ENCODE measurements around the gene RGL2. TPM values are rescaled to one million over a fixed set of nuclear protein-coding genes. Genes with fewer than 3 reads are reported as not detected.
A peak's percentile ranks its signal among the peaks of the same experiment; 100 is the strongest.

Gene RGL2
- total and polyA plus RNA-seq, 2 of the 13 experiments (the other 11 are each of a cell fraction or from before 2014, with no cell fraction given): 22.9 to 47.4 TPM

DNA sequence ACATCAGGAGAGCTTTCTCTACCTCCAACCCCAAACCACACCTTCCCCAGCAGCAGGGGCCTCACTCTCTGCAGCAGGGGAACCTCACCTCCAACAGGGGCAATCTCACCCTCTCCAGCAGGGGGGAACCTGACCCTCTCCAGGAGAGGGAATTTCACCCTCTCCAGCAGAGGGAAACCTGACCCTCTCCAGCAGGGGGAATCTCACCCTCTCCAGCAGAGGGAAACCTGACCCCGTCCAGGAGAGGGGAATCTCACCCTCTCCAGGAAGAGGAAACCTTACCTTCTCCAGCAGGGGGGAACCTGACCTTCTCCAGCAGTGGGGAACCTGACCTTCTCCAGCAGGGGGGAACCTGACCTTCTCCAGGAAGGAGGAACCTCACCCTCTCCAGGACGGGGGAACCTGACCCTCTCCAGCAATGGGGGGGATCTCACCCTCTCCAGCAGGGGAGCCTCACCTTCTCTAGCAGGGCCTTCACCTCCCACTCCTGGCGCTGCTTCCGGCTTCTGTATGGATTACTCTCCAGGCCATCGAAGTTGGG, 18.7 kb downstream of the RGL2 start:
- Histone ChIP-seq H3K9ac (ENCODE audit: insufficient read depth, low read depth, low read length) (no peak overlapping the region), H4K20me1 (ENCODE audit: insufficient read depth, low read length) (peaks cover 11% of the 10 kb centered on the region), H3K27me3 (ENCODE audit: control insufficient read depth in 1 of 2, insufficient read depth in 2 of 2, low read length in 2 of 2) (no peaks in the 10 kb centered on the region), H3K79me2 (ENCODE audit: insufficient read depth, low read length) (peaks cover 4% of the 10 kb centered on the region), H3K4me1 (ENCODE audit: insufficient read depth, low read length) (peaks cover 8% of the 10 kb centered on the region), H3K9me3 (ENCODE audit: low read length) (no peaks in the 10 kb centered on the region), H2AFZ (ENCODE audit: low read length) (no peak overlapping the region), H3K4me2 (ENCODE audit: low read depth, low read length) (no peak overlapping the region), H3K27ac (ENCODE audit: extremely low read length, insufficient read depth, low read length) (peak overlapping the region; percentile 48), H3K36me3 (replicated peaks in 1 of 2; ENCODE audit: control insufficient read depth in 1 of 2, insufficient read depth in 2 of 2, low read length in 2 of 2) (peaks cover 13 to 61% of the 10 kb centered on the region in 2 experiments), H3K4me3 (replicated peaks in 1 of 3; ENCODE audit: insufficient read depth in 1 of 3, low read depth in 2 of 3, low read length in 3 of 3) (no peak overlapping the region)
- no TSS peak for BruUV-seq (replicated peaks)
- FAIRE-seq (peak; percentile 98), DNase-seq (ENCODE audit: low spot score) (peak; percentile 93), ATAC-seq (peak; percentile 88)
- POLR2A ChIA-PET: interaction anchor here (1.0 to 2.2 kb wide), 2 partner anchors 20 to 31 kb away, joined by 3 to 5 read pairs; no protein-coding TSS in a partner anchor
- CTCF ChIA-PET (ENCODE audit: low intra/inter-chr PET ratio, low total read pairs): interaction anchor here (0.7 to 3.2 kb wide), 8 partner anchors 9 to 145 kb away, joined by 3 to 52 read pairs (median 6); partner anchors contain the start of genes KIFC1, RGL2 and VPS52
- intact Hi-C loops (cut with micrococcal nuclease; ENCODE audit: unreplicated experiment) (loop anchor here (1.0 kb wide), 3 partner anchors 19 to 111 kb away; partner anchors contain the start of gene KIFC1), in situ Hi-C loops (cut with HindIII; ENCODE audit: extremely low pct_ligation_motif_present, low pct_unique_long_range_greater_than_20kb) (loop anchor here (25.0 kb wide), 1 partner anchor 132 kb away; the partner anchor contains the start of genes CUTA, PHF1 and SYNGAP1)
- WGBS (ENCODE audit: low lambda C conversion rate): 82% methylated on average over 4 of the region's 5 CpGs
- TF ChIP-seq RXRB (CRISPR knock-in tag; IDR thresholded peaks at IDR 0.05; ENCODE audit: borderline replicate concordance): peak; percentile 26; the same call in 1 of the 2 replicates
- TF ChIP-seq MTF1 (CRISPR knock-in tag; IDR thresholded peaks at IDR 0.05): no peak
- no peak for TF ChIP-seq PRMT3 (CRISPR knock-in tag; IDR thresholded peaks at IDR 0.05; ENCODE audit: borderline replicate concordance, low read depth)
- TF ChIP-seq NFE2L1 (CRISPR knock-in tag; IDR thresholded peaks at IDR 0.05; ENCODE audit: borderline replicate concordance): no peak
- peak; percentile 30; the same call in 1 of the 2 replicates for TF ChIP-seq BHLHE40 (IDR thresholded peaks at IDR 0.05; ENCODE audit: low read length)
- 0 out of 2 replicates have a peak, but pooled peaks have one; percentile 68 for TF ChIP-seq KDM3A (CRISPR knock-in tag; IDR thresholded peaks at IDR 0.05; ENCODE audit: low read depth)
- no peak for TF ChIP-seq ZNF33A (CRISPR knock-in tag; IDR thresholded peaks at IDR 0.05; ENCODE audit: borderline replicate concordance)
- TF ChIP-seq, protein P1, sequence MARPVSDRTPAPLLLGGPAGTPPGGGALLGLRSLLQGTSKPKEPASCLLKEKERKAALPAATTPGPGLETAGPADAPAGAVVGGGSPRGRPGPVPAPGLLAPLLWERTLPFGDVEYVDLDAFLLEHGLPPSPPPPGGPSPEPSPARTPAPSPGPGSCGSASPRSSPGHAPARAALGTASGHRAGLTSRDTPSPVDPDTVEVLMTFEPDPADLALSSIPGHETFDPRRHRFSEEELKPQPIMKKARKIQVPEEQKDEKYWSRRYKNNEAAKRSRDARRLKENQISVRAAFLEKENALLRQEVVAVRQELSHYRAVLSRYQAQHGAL (CRISPR knock-in tag; IDR thresholded peaks at IDR 0.05; ENCODE audit: not compliant biosample characterization): no peak
- 0 out of 2 replicates have a peak, but pooled peaks have one; percentile 39 for TF ChIP-seq MIER2 (CRISPR knock-in tag; IDR thresholded peaks at IDR 0.05)
- peak; percentile 62; the same call in 1 of the 2 replicates for TF ChIP-seq TARDBP (CRISPR knock-in tag; IDR thresholded peaks at IDR 0.05)
- TF ChIP-seq REPIN1 (CRISPR knock-in tag; IDR thresholded peaks at IDR 0.05; ENCODE audit: borderline replicate concordance, low read depth): peak; percentile 68; the same call in 1 of the 2 replicates
- TF ChIP-seq, protein P2, sequence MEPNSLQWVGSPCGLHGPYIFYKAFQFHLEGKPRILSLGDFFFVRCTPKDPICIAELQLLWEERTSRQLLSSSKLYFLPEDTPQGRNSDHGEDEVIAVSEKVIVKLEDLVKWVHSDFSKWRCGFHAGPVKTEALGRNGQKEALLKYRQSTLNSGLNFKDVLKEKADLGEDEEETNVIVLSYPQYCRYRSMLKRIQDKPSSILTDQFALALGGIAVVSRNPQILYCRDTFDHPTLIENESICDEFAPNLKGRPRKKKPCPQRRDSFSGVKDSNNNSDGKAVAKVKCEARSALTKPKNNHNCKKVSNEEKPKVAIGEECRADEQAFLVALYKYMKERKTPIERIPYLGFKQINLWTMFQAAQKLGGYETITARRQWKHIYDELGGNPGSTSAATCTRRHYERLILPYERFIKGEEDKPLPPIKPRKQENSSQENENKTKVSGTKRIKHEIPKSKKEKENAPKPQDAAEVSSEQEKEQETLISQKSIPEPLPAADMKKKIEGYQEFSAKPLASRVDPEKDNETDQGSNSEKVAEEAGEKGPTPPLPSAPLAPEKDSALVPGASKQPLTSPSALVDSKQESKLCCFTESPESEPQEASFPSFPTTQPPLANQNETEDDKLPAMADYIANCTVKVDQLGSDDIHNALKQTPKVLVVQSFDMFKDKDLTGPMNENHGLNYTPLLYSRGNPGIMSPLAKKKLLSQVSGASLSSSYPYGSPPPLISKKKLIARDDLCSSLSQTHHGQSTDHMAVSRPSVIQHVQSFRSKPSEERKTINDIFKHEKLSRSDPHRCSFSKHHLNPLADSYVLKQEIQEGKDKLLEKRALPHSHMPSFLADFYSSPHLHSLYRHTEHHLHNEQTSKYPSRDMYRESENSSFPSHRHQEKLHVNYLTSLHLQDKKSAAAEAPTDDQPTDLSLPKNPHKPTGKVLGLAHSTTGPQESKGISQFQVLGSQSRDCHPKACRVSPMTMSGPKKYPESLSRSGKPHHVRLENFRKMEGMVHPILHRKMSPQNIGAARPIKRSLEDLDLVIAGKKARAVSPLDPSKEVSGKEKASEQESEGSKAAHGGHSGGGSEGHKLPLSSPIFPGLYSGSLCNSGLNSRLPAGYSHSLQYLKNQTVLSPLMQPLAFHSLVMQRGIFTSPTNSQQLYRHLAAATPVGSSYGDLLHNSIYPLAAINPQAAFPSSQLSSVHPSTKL (CRISPR knock-in tag; IDR thresholded peaks at IDR 0.05): 0 out of 2 replicates have a peak, but pooled peaks have one; percentile 13
- TF ChIP-seq, protein P3, sequence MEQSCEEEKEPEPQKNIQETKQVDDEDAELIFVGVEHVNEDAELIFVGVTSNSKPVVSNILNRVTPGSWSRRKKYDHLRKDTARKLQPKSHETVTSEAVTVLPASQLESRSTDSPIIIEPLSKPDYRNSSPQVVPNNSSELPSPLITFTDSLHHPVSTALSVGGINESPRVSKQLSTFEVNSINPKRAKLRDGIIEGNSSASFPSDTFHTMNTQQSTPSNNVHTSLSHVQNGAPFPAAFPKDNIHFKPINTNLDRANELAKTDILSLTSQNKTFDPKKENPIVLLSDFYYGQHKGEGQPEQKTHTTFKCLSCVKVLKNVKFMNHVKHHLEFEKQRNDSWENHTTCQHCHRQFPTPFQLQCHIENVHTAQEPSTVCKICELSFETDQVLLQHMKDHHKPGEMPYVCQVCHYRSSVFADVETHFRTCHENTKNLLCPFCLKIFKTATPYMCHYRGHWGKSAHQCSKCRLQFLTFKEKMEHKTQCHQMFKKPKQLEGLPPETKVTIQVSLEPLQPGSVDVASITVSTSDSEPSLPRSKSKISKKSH (CRISPR knock-in tag; IDR thresholded peaks at IDR 0.05; ENCODE audit: borderline replicate concordance): no peak
- TF ChIP-seq MAZ (IDR thresholded peaks at IDR 0.05; ENCODE audit: borderline replicate concordance, low read depth, low read length): peak; percentile 82; the same call in 1 of the 2 replicates
- no peak for TF ChIP-seq MAZ (CRISPR knock-in tag; IDR thresholded peaks at IDR 0.05; ENCODE audit: low read depth)
- TF ChIP-seq, protein P4, sequence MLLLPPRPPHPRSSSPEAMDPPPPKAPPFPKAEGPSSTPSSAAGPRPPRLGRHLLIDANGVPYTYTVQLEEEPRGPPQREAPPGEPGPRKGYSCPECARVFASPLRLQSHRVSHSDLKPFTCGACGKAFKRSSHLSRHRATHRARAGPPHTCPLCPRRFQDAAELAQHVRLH (CRISPR knock-in tag; IDR thresholded peaks at IDR 0.05; ENCODE audit: borderline replicate concordance, low read depth): 0 out of 2 replicates have a peak, but pooled peaks have one; percentile 24
- no peak for TF ChIP-seq MAFK (conservative IDR thresholded peaks at IDR 0.05 in 1 of 2, IDR thresholded peaks at IDR 0.05 in 1 of 2; ENCODE audit: low read length in 2 of 2)

Data from HepG2 (cell line).